Measurements from ENCODE around the gene HSPB8. TPM values are rescaled to one million over a fixed set of nuclear protein-coding genes. Genes with fewer than 3 reads are reported as not detected.
"Not testable (repeated sequence)": the region's sequence is repeated elsewhere in the genome, so short reads cannot be mapped to it uniquely, and the experiment has no call there.

HSPB8 gene
- total RNA-seq, 1 donor = 2.9 TPM

- Histone ChIP-seq H3K4me1 (ENCODE audit: insufficient read depth, low read length) (no peaks in the 10 kb centered on the region), H3K9me3 (ENCODE audit: low read depth, low read length) (no peaks in the 10 kb centered on the region), H3K79me2 (ENCODE audit: insufficient read depth, low read length) (no peaks in the 10 kb centered on the region), H3K36me3 (ENCODE audit: insufficient read depth, low read length) (no peaks in the 10 kb centered on the region), H3K27ac (ENCODE audit: low read depth, low read length) (no peak overlapping the region), H3K27me3 (ENCODE audit: insufficient read depth, low read length) (no peaks in the 10 kb centered on the region), H4K20me1 (ENCODE audit: insufficient read depth, low read length) (no peaks in the 10 kb centered on the region), H3K4me2 (ENCODE audit: insufficient read depth, low read length) (no peak overlapping the region), H3K4me3 (ENCODE audit: insufficient read depth, low read length) (no peak overlapping the region), H2AFZ (ENCODE audit: low read length) (no peak overlapping the region)
- no peak for TF ChIP-seq CTCF (IDR thresholded peaks at IDR 0.05; ENCODE audit: extremely low read depth, low read depth, low read length)
- no peak for DNase-seq (ENCODE audit: insufficient read length, low spot score, missing footprints)
These were observed 37.4 kb downstream of the HSPB8 start for GRCh38 chr12:119216084-119216483.

- H3K36me3 ChIP-seq (ENCODE audit: insufficient read depth, low read length); H3K4me3 ChIP-seq (ENCODE audit: insufficient read depth, low read length); H3K4me1 ChIP-seq (ENCODE audit: insufficient read depth, low read length); H3K4me2 ChIP-seq (ENCODE audit: insufficient read depth, low read length); DNase-seq (ENCODE audit: insufficient read length, low spot score, missing footprints); H3K79me2 ChIP-seq (ENCODE audit: insufficient read depth, low read length); H3K9me3 ChIP-seq (ENCODE audit: low read depth, low read length); H3K27ac ChIP-seq (ENCODE audit: low read depth, low read length); H4K20me1 ChIP-seq (ENCODE audit: insufficient read depth, low read length); H2AFZ ChIP-seq (ENCODE audit: low read length); H3K27me3 ChIP-seq (ENCODE audit: insufficient read depth, low read length): not testable (repeated sequence)
These were observed 40.1 kb downstream of the HSPB8 start for GRCh38 chr12:119218875-119219274.

- H3K4me2 ChIP-seq (ENCODE audit: insufficient read depth, low read length) = no peak overlapping the region
- H3K9me3 ChIP-seq (ENCODE audit: low read depth, low read length) = no peaks in the 10 kb centered on the region
- DNase-seq (ENCODE audit: insufficient read length, low spot score, missing footprints) = no peak
- no peaks in the 10 kb centered on the region for H3K79me2 ChIP-seq (ENCODE audit: insufficient read depth, low read length)
- no peak overlapping the region for H3K4me3 ChIP-seq (ENCODE audit: insufficient read depth, low read length)
- H2AFZ ChIP-seq (ENCODE audit: low read length) = no peak overlapping the region
- no peaks in the 10 kb centered on the region for H4K20me1 ChIP-seq (ENCODE audit: insufficient read depth, low read length)
- no peaks in the 10 kb centered on the region for H3K27me3 ChIP-seq (ENCODE audit: insufficient read depth, low read length)
- no peak overlapping the region for H3K27ac ChIP-seq (ENCODE audit: low read depth, low read length)
- H3K4me1 ChIP-seq (ENCODE audit: insufficient read depth, low read length) = no peaks in the 10 kb centered on the region
- TF ChIP-seq CTCF (IDR thresholded peaks at IDR 0.05; ENCODE audit: extremely low read depth, low read depth, low read length) = no peak
- H3K36me3 ChIP-seq (ENCODE audit: insufficient read depth, low read length) = no peaks in the 10 kb centered on the region
These were observed 43.7 kb downstream of the HSPB8 start for GRCh38 chr12:119222222-119222951.

GRCh38 chr12:119225454-119225853 lies 46.7 kb downstream of the HSPB8 start:
- H3K79me2 ChIP-seq (ENCODE audit: insufficient read depth, low read length) = no peaks in the 10 kb centered on the region
- DNase-seq (ENCODE audit: insufficient read length, low spot score, missing footprints) = no peak
- no peaks in the 10 kb centered on the region for H3K36me3 ChIP-seq (ENCODE audit: insufficient read depth, low read length)
- H2AFZ ChIP-seq (ENCODE audit: low read length) = no peak overlapping the region
- no peak overlapping the region for H3K27ac ChIP-seq (ENCODE audit: low read depth, low read length)
- no peaks in the 10 kb centered on the region for H3K4me1 ChIP-seq (ENCODE audit: insufficient read depth, low read length)
- no peaks in the 10 kb centered on the region for H3K9me3 ChIP-seq (ENCODE audit: low read depth, low read length)
- no peak for TF ChIP-seq CTCF (IDR thresholded peaks at IDR 0.05; ENCODE audit: extremely low read depth, low read depth, low read length)
- no peaks in the 10 kb centered on the region for H3K27me3 ChIP-seq (ENCODE audit: insufficient read depth, low read length)
- no peaks in the 10 kb centered on the region for H4K20me1 ChIP-seq (ENCODE audit: insufficient read depth, low read length)
- no peak overlapping the region for H3K4me3 ChIP-seq (ENCODE audit: insufficient read depth, low read length)
- H3K4me2 ChIP-seq (ENCODE audit: insufficient read depth, low read length) = no peak overlapping the region

All from osteoblast (primary cell).